ENCODE measurements around the gene CSF2. TPM values are rescaled to one million over a fixed set of nuclear protein-coding genes. Genes with fewer than 3 reads are reported as not detected.

The CSF2 gene
- total RNA-seq, 1 experiment from 2014 or later: not detected

- no TSS peak for BruUV-seq (replicated peaks)
These were observed 26.7 kb upstream of the CSF2 start for GRCh38 chr5:132046880-132047299.

GRCh38 chr5:132049093-132049492 is 24.5 kb upstream of the CSF2 start:
- H3K4me1 ChIP-seq (replicated peaks; ENCODE audit: insufficient read depth): no peaks in the 10 kb centered on the region
- H3K9me3 ChIP-seq (ENCODE audit: insufficient read depth, low read depth): no peaks in the 10 kb centered on the region
- ChIA-PET CTCF (no interaction called here), POLR2A (ENCODE audit: unreplicated experiment) (no interaction called here)
- H3K27ac ChIP-seq: no peak overlapping the region
- H4K20me1 ChIP-seq (ENCODE audit: insufficient read depth): no peaks in the 10 kb centered on the region
- DNase-seq: no peak
- H3K36me3 ChIP-seq (ENCODE audit: low read depth): no peaks in the 10 kb centered on the region
- no TSS peak for BruUV-seq (replicated peaks)
- no peaks in the 10 kb centered on the region for H3K9me2 ChIP-seq (ENCODE audit: insufficient read depth)
- H3K4me2 ChIP-seq: no peak overlapping the region
- H3K79me2 ChIP-seq (ENCODE audit: low read depth): no peaks in the 10 kb centered on the region
- intact Hi-C loops (cut with micrococcal nuclease; ENCODE audit: unreplicated experiment): no loop called here
- H3F3A ChIP-seq (ENCODE audit: insufficient read depth, low read depth): no peaks in the 10 kb centered on the region
- peaks cover 25% of the 10 kb centered on the region; the same call in 1 of the 2 replicates for H3K27me3 ChIP-seq (ENCODE audit: insufficient read depth, low read depth)
- H2AFZ ChIP-seq: no peak overlapping the region
- TF ChIP-seq EZH2 (IDR thresholded peaks at IDR 0.05; ENCODE audit: low read depth) (no peak), CTCF (conservative IDR thresholded peaks at IDR 0.05) (no peak)
- no peak overlapping the region for H3K4me3 ChIP-seq

More at GRCh38 chr5:132046880-132047299, 26.7 kb upstream of the CSF2 start:
- no peaks in the 10 kb centered on the region for H3K9me2 ChIP-seq (ENCODE audit: insufficient read depth)
- DNase-seq: no peak
- ChIA-PET POLR2A (ENCODE audit: unreplicated experiment) (no interaction called here), CTCF (no interaction called here)
- H3K9me3 ChIP-seq (ENCODE audit: insufficient read depth, low read depth): no peaks in the 10 kb centered on the region
- H2AFZ ChIP-seq: no peak overlapping the region
- no peak overlapping the region for H3K4me3 ChIP-seq
- H3K79me2 ChIP-seq (ENCODE audit: low read depth): no peaks in the 10 kb centered on the region
- intact Hi-C loops (cut with micrococcal nuclease; ENCODE audit: unreplicated experiment): no loop called here
- no peak overlapping the region for H3K4me2 ChIP-seq
- no peaks in the 10 kb centered on the region for H4K20me1 ChIP-seq (ENCODE audit: insufficient read depth)
- no peaks in the 10 kb centered on the region for H3K4me1 ChIP-seq (replicated peaks; ENCODE audit: insufficient read depth)
- TF ChIP-seq CTCF (conservative IDR thresholded peaks at IDR 0.05): no peak
- no peak for TF ChIP-seq EZH2 (IDR thresholded peaks at IDR 0.05; ENCODE audit: low read depth)
- no peaks in the 10 kb centered on the region for H3K36me3 ChIP-seq (ENCODE audit: low read depth)
- peaks cover 32% of the 10 kb centered on the region; the same call in 1 of the 2 replicates for H3K27me3 ChIP-seq (ENCODE audit: insufficient read depth, low read depth)
- H3F3A ChIP-seq (ENCODE audit: insufficient read depth, low read depth): no peaks in the 10 kb centered on the region
- no peak overlapping the region for H3K27ac ChIP-seq

- no peaks in the 10 kb centered on the region for H3F3A ChIP-seq (ENCODE audit: insufficient read depth, low read depth)
- H3K27ac ChIP-seq: no peak overlapping the region
- H3K4me1 ChIP-seq (replicated peaks; ENCODE audit: insufficient read depth): no peaks in the 10 kb centered on the region
- ChIA-PET CTCF (no interaction called here), POLR2A (ENCODE audit: unreplicated experiment) (no interaction called here)
- peaks cover 25% of the 10 kb centered on the region; the same call in 1 of the 2 replicates for H3K27me3 ChIP-seq (ENCODE audit: insufficient read depth, low read depth)
- no peaks in the 10 kb centered on the region for H3K79me2 ChIP-seq (ENCODE audit: low read depth)
- H4K20me1 ChIP-seq (ENCODE audit: insufficient read depth): no peaks in the 10 kb centered on the region
- H3K9me2 ChIP-seq (ENCODE audit: insufficient read depth): no peaks in the 10 kb centered on the region
- H3K4me2 ChIP-seq: no peak overlapping the region
- H3K9me3 ChIP-seq (ENCODE audit: insufficient read depth, low read depth): no peaks in the 10 kb centered on the region
- no peak overlapping the region for H3K4me3 ChIP-seq
- no peak overlapping the region for H2AFZ ChIP-seq
- TF ChIP-seq CTCF (conservative IDR thresholded peaks at IDR 0.05) (no peak), EZH2 (IDR thresholded peaks at IDR 0.05; ENCODE audit: low read depth) (no peak)
- no TSS peak for BruUV-seq (replicated peaks)
- H3K36me3 ChIP-seq (ENCODE audit: low read depth): no peaks in the 10 kb centered on the region
- intact Hi-C loops (cut with micrococcal nuclease; ENCODE audit: unreplicated experiment): no loop called here
- DNase-seq: no peak
These were observed 24.0 kb upstream of the CSF2 start for GRCh38 chr5:132049559-132049958.

Measured in PC-9 (cell line).